ENCODE measurements around the gene PRUNE1. TPM values are rescaled to one million over a fixed set of nuclear protein-coding genes. Genes with fewer than 3 reads are reported as not detected.

Gene PRUNE1
- total and polyA plus RNA-seq, 4 donors, result 6.1 to 10.6 (median 9.4) TPM

- H3K9ac ChIP-seq (ENCODE audit: low read depth in 1 of 2, low read length in 2 of 2), result no peak within 1 kb of the TSS
- peaks cover 22 to 49% (median 42%) of the 10 kb centered on the region in 4 donors for H3K4me1 ChIP-seq (ENCODE audit: control insufficient read depth in 4 of 4, insufficient read depth in 4 of 4, low read length in 3 of 4)
- no peaks in the 10 kb centered on the region for H3K27me3 ChIP-seq (ENCODE audit: control insufficient read depth in 4 of 4, insufficient read depth in 4 of 4, low read length in 3 of 4)
- peak; percentile 61 for DNase-seq (ENCODE audit: low spot score)
- peak in 1 of 2 donors; percentile 37 for TF ChIP-seq GABPA (IDR thresholded peaks at IDR 0.05 in 1 of 2, conservative IDR thresholded peaks at IDR 0.05 in 1 of 2)
- peak; percentile 91 for TF ChIP-seq SP1 (IDR thresholded peaks at IDR 0.05)
- peak; percentile 96 for TF ChIP-seq HNF4G (IDR thresholded peaks at IDR 0.05)
- peak; percentile 63 for TF ChIP-seq REST (IDR thresholded peaks at IDR 0.05)
- peak; percentile 27 to 45 for TF ChIP-seq RAD21 (IDR thresholded peaks at IDR 0.05)
- no peak for TF ChIP-seq FOXA1 (IDR thresholded peaks at IDR 0.05)
- TF ChIP-seq JUND (IDR thresholded peaks at IDR 0.05), result peak; percentile 32 to 63
- no peak for TF ChIP-seq CTCF (IDR thresholded peaks at IDR 0.05; ENCODE audit: low read depth, low read length, missing input control)
- no peak for TF ChIP-seq YY1 (IDR thresholded peaks at IDR 0.05)
- TF ChIP-seq RXRA (IDR thresholded peaks at IDR 0.05), result peak; percentile 77 to 91
- peak; percentile 13 for TF ChIP-seq FOXA2 (IDR thresholded peaks at IDR 0.05)
- peak; percentile 94 to 99 for TF ChIP-seq HNF4A (conservative IDR thresholded peaks at IDR 0.05)
- peak; percentile 39 for TF ChIP-seq MAX (IDR thresholded peaks at IDR 0.05)
- TF ChIP-seq EGR1 (IDR thresholded peaks at IDR 0.05; ENCODE audit: low read depth in 2 of 2), result no peak
- TF ChIP-seq ZBTB33 (IDR thresholded peaks at IDR 0.05), result no peak
- no peak for TF ChIP-seq ATF3 (IDR thresholded peaks at IDR 0.05)
- TF ChIP-seq TAF1 (conservative IDR thresholded peaks at IDR 0.05), result peak; percentile 55
- TF ChIP-seq NR2F2 (IDR thresholded peaks at IDR 0.05), result peak; percentile 55
- H3K36me3 ChIP-seq (ENCODE audit: control insufficient read depth in 4 of 4, insufficient read depth in 3 of 4, low read depth in 1 of 4, low read length in 3 of 4), result peaks cover 0 to 8% (median 7%) of the 10 kb centered on the region in 4 donors
- WGBS, result 35% methylated on average over 12 of the region's 12 CpGs
- H3K27ac ChIP-seq (ENCODE audit: low read depth in 1 of 2, low read length in 2 of 2), result peak within 1 kb of the TSS; percentile 51 to 63
- H3K4me3 ChIP-seq (ENCODE audit: low read depth in 1 of 3, low read length in 3 of 3), result peak within 1 kb of the TSS in 2 of 3 donors; percentile 2 to 5
- no peaks in the 10 kb centered on the region for H3K9me3 ChIP-seq (ENCODE audit: control insufficient read depth in 4 of 4, low read length in 3 of 4)
Observed at GRCh38 chr1:150981805-150982712, 26.2 kb upstream of the PRUNE1 start, which contains the start of gene ANXA9. ANXA9 (plus strand) TSS chr1:150982292; CDS start chr1:150983106, 814 bp downstream.

Measured in liver (tissue), 9 donors.